Neural crest cell (in vitro differentiated cells): ENCODE results near the gene KRTAP5-9. TPM values are rescaled to one million over a fixed set of nuclear protein-coding genes. Genes with fewer than 3 reads are reported as not detected.

ENCODE experiments used
- DNase-seq: peaks from one replicate; pipeline ENCODE4 v3.0.0; 2021; ENCODE audit warnings: low read depth, mixed read lengths, low spot score
- H3K27ac Mint-ChIP-seq: one replicate; pipeline ENCODE4 v1.8.0; 2021; ENCODE audit warnings: mild to moderate bottlenecking, mixed read lengths; ENCODE audit not compliant: unreplicated experiment
- H3K27me3 Mint-ChIP-seq: 2 replicates; pipeline ENCODE4 v1.8.0; 2021; ENCODE audit warnings: low read depth, mild to moderate bottlenecking, mixed read lengths
- H3K36me3 Mint-ChIP-seq: 2 replicates; pipeline ENCODE4 v1.8.0; 2021; ENCODE audit warnings: low read depth, mild to moderate bottlenecking, mixed read lengths
- H3K4me1 Mint-ChIP-seq: 2 replicates; pipeline ENCODE4 v1.8.0; 2021; ENCODE audit warnings: mixed read lengths
- H3K4me3 Mint-ChIP-seq: one replicate; pipeline ENCODE4 v1.8.0; 2021; ENCODE audit warnings: mild to moderate bottlenecking, mixed read lengths
- H3K9me3 Mint-ChIP-seq: 2 replicates; pipeline ENCODE4 v1.8.0; 2021; ENCODE audit warnings: mixed read lengths
- CTCF ChIP-seq: fragments of 200-600 bp; sonication (generic); conservative IDR thresholded peaks from 2 replicates; pipeline ENCODE4 v1.5.0; 2021; ENCODE audit warnings: antibody characterized with exemption, mild to moderate bottlenecking
- total RNA-seq: library from RNA; stranded (reverse); gene quantifications from 2 replicates; pipeline ENCODE4 v1.2.1, GENCODE V29; 2021

Gene KRTAP5-9
- total RNA-seq, 1 donor from 2014 or later, result not detected

- Mint-ChIP-seq H3K9me3 (peaks cover 6% of the 10 kb centered on the region), H3K27me3 (no peaks in the 10 kb centered on the region), H3K4me1 (no peaks in the 10 kb centered on the region), H3K4me3 (no peak overlapping the region), H3K36me3 (peaks cover 2% of the 10 kb centered on the region), H3K27ac (no peak overlapping the region)
- TF ChIP-seq CTCF, result no peak
- no peak for DNase-seq
Measured at GRCh38 chr11:71543866-71544265, 4.4 kb upstream of the KRTAP5-9 start.

DNA sequence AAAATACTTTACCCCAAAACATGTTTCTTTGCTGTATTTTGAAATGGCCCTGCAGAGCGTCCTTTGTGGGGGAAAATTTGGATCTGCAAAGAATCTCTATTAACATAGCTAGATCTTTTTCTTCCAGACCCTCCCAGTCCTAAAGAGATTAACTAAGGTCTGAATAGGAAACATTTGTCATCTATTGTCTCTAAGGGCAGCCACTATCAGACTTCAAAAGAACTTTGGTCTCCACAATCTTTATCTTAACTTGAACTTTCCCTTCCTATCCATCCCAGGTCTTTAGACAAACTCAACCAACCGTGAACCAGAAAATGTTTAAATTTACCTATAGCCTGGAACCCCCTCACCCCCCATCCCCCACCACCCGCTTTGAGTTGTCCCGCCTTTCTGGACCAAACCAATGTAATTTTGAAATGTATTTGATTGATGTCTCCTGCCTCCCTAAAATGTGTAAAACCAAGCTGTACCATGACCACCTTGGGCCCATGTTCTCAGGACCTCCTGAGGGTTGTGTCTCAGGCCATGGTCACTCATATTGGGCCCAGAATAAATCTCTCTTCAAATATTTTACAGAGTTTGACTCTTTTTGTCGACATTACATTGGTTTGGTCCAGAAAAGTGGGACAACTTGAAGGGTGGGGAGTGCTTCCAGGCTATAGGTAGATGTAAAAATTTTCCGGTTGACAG is 3.5 kb upstream of the KRTAP5-9 start:
- Mint-ChIP-seq H3K4me1 (no peaks in the 10 kb centered on the region), H3K36me3 (peaks cover 2% of the 10 kb centered on the region), H3K9me3 (peaks cover 6% of the 10 kb centered on the region), H3K4me3 (no peak overlapping the region), H3K27ac (no peak overlapping the region), H3K27me3 (no peaks in the 10 kb centered on the region)
- TF ChIP-seq CTCF, result no peak
- no peak for DNase-seq

DNA sequence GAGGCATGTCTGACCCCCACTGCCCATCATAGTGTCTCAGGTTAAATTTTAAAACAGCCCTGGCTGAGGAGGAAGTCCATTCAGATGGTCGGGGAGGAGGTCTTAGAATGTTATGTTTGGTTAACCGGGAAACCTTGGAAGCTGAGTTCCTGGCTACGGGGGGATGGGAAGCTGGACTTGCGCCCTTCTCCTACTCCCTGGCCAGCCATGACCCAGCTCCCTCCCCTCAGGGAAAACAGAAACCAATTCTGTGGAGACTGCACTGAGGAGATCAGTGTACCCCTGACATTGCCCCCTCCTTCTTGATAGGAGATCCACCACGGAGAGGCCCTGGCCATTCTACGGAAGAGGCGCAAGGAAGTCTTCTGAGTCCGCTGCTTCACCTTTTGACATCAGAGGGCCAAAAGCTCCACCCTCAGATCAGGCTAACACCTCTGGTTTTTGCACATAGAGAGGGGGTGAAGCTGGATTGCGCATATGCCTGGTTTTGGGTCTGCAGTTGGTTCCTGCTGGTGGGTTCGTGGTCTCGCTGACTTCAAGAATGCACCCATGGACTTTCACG is 2.7 kb upstream of the KRTAP5-9 start:
- no peaks in the 10 kb centered on the region for H3K27me3 Mint-ChIP-seq

GRCh38 chr11:71548716-71549151 is 514 bp downstream of the KRTAP5-9 start:
- DNase-seq, result no peak
- H3K27me3 Mint-ChIP-seq, result no peaks in the 10 kb centered on the region

More for the DNA sequence above, 2.7 kb upstream of the KRTAP5-9 start:
- Mint-ChIP-seq H3K27ac (no peak overlapping the region), H3K4me3 (no peak overlapping the region), H3K36me3 (peaks cover 2% of the 10 kb centered on the region), H3K4me1 (no peaks in the 10 kb centered on the region), H3K9me3 (peaks cover 6% of the 10 kb centered on the region)
- no peak for TF ChIP-seq CTCF
- DNase-seq, result no peak

GRCh38 chr11:71551711-71552110 is 3.5 kb downstream of the KRTAP5-9 start:
- no peaks in the 10 kb centered on the region for H3K9me3 Mint-ChIP-seq
- no peaks in the 10 kb centered on the region for H3K27me3 Mint-ChIP-seq
- no peak overlapping the region for H3K4me3 Mint-ChIP-seq
- TF ChIP-seq CTCF, result no peak
- H3K27ac Mint-ChIP-seq, result no peak overlapping the region
- H3K36me3 Mint-ChIP-seq, result no peaks in the 10 kb centered on the region
- no peaks in the 10 kb centered on the region for H3K4me1 Mint-ChIP-seq
- DNase-seq, result no peak

More at GRCh38 chr11:71548716-71549151, 514 bp downstream of the KRTAP5-9 start:
- no peaks in the 10 kb centered on the region for H3K36me3 Mint-ChIP-seq
- peaks cover 6% of the 10 kb centered on the region for H3K9me3 Mint-ChIP-seq
- no peak overlapping the region for H3K27ac Mint-ChIP-seq
- no peak overlapping the region for H3K4me3 Mint-ChIP-seq
- H3K4me1 Mint-ChIP-seq, result no peaks in the 10 kb centered on the region
- no peak for TF ChIP-seq CTCF
